ENCODE measurements around the gene WNT1. TPM values are rescaled to one million over a fixed set of nuclear protein-coding genes. Genes with fewer than 3 reads are reported as not detected.

The WNT1 gene
- total and polyA plus RNA-seq, 10 of the 15 experiments (the other 5 are each of a cell fraction or from before 2014, with no cell fraction given) = not detected

DNA sequence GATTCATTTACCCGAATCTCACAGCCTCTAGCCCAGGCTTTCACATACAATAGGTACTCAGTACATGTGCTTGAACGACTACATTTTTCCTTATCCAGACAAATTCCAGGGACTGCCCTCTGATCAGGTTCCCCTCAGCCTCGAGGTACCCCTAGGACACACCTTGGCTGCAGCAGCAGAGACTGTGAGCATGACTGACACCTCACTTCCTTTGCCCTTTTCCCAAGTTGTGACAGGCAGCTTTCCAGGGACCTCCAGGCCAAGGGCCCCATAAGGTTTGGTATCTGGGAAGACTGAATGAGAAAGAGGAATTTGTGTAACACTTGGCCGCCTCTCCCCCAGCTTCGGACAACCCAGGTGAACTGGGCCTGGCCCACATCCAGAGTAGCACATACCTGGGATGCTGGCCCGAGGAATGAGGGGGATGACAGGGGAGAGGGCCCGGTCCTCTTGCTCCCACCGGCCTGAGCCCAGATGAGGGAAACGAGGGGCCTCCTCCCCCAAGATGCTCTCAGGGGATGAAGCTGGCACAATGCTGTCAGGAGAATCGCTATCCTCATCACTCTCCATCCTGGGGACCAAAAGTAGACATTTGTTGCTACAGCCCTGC is 50.6 kb downstream of the WNT1 start:
- no peak for TF ChIP-seq SREBF1 (IDR thresholded peaks at IDR 0.05; ENCODE audit: low read length)
- no peak for TF ChIP-seq ZNF622 (IDR thresholded peaks at IDR 0.05)
- TF ChIP-seq NFXL1 (IDR thresholded peaks at IDR 0.05; ENCODE audit: borderline replicate concordance) = no peak
- TF ChIP-seq RFX5 (IDR thresholded peaks at IDR 0.05; ENCODE audit: low read depth, low read length) = no peak
- no peak for TF ChIP-seq TCF3 (IDR thresholded peaks at IDR 0.05; ENCODE audit: borderline replicate concordance, insufficient read depth, low read depth, low read length)
- no peak for TF ChIP-seq CREM (IDR thresholded peaks at IDR 0.05; ENCODE audit: low read depth)
- WGBS (ENCODE audit: insufficient coverage, insufficient replicate concordance, low lambda C conversion rate, missing lambda C conversion rate) = 82% methylated on average over 10 of the region's 10 CpGs
- Histone ChIP-seq H4K20me1 (ENCODE audit: control insufficient read depth, insufficient read depth) (no peaks in the 10 kb centered on the region), H3K79me2 (ENCODE audit: control insufficient read depth, insufficient read depth, low read length) (no peaks in the 10 kb centered on the region), H3K4me2 (ENCODE audit: control insufficient read depth, insufficient read depth) (no peak overlapping the region), H2AFZ (ENCODE audit: control insufficient read depth, low read depth, low read length) (no peak overlapping the region), H3K27ac (ENCODE audit: control insufficient read depth, insufficient read depth) (no peak overlapping the region), H3K4me1 (ENCODE audit: control insufficient read depth, insufficient read depth, low read length) (no peaks in the 10 kb centered on the region), H3K27me3 (replicated peaks in 1 of 2; ENCODE audit: control insufficient read depth in 2 of 2, insufficient read depth in 2 of 2, low read length in 1 of 2) (no peaks in the 10 kb centered on the region), H3K36me3 (ENCODE audit: control insufficient read depth in 2 of 2, insufficient read depth in 2 of 2, low read length in 1 of 2) (peaks cover 23 to 34% of the 10 kb centered on the region in 2 experiments), H3K9me3 (replicated peaks; ENCODE audit: control insufficient read depth, insufficient read depth, low read length) (no peaks in the 10 kb centered on the region), H3K9ac (ENCODE audit: control insufficient read depth, insufficient read depth, low read length) (no peak overlapping the region), H3K4me3 (no peak overlapping the region)
- FAIRE-seq (no peak), ATAC-seq (no peak), DNase-seq (ENCODE audit: low read depth, low spot score) (no peak)
- ChIA-PET SMC1A (ENCODE audit: uncharacterized antibody, unreplicated experiment) (no interaction called here), CTCF (interaction anchor here (0.6 to 1.8 kb wide), 6 partner anchors 9 to 102 kb away, joined by 3 to 13 read pairs (median 5); partner anchors contain the start of gene TUBA1B), POLR2A (interaction anchor here (1.2 kb wide), 1 partner anchor 11 kb away, joined by 4 read pairs; no protein-coding TSS in a partner anchor), RAD21 (ENCODE audit: unreplicated experiment) (interaction anchor here (1.5 kb wide), 1 partner anchor 10 kb away, joined by 3 read pairs; no protein-coding TSS in a partner anchor)
- intact Hi-C loops (cut with micrococcal nuclease; ENCODE audit: unreplicated experiment) (no loop called here), in situ Hi-C loops (cut with MboI) (no loop called here)
- no TSS peak for BruUV-seq (replicated peaks)

DNA sequence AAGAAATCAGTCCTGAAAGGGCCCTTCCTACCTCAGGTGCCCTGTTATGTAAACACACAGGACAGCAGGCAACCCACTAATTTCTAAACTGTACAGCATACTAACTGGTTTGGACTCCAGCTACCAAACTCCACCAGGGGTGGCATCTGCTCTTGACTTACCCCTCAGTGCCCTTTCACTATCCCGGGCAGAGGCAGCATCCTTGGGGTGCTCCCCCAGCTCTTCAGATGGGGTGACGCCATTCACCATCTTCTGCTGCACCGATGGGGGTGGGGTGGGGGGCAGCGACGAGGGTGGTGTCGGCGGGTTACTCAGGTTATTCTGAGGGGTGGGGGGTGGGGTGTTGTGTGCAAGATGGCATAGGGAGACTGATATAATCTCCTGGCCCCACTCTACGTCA is 52.0 kb downstream of the WNT1 start:
- intact Hi-C loops (cut with micrococcal nuclease; ENCODE audit: unreplicated experiment) = no loop called here
- Histone ChIP-seq H3K4me1 (ENCODE audit: control insufficient read depth, insufficient read depth, low read length) (no peaks in the 10 kb centered on the region), H3K4me2 (ENCODE audit: control insufficient read depth, insufficient read depth) (no peak overlapping the region), H3K9ac (ENCODE audit: control insufficient read depth, insufficient read depth, low read length) (no peak overlapping the region), H3K27ac (ENCODE audit: control insufficient read depth, insufficient read depth) (no peak overlapping the region), H3K79me2 (ENCODE audit: control insufficient read depth, insufficient read depth, low read length) (no peaks in the 10 kb centered on the region), H3K4me3 (no peak overlapping the region), H2AFZ (ENCODE audit: control insufficient read depth, low read depth, low read length) (no peak overlapping the region), H3K27me3 (replicated peaks in 1 of 2; ENCODE audit: control insufficient read depth in 2 of 2, insufficient read depth in 2 of 2, low read length in 1 of 2) (no peaks in the 10 kb centered on the region), H3K36me3 (ENCODE audit: control insufficient read depth in 2 of 2, insufficient read depth in 2 of 2, low read length in 1 of 2) (peaks cover 26 to 41% of the 10 kb centered on the region in 2 experiments), H4K20me1 (ENCODE audit: control insufficient read depth, insufficient read depth) (no peaks in the 10 kb centered on the region), H3K9me3 (replicated peaks; ENCODE audit: control insufficient read depth, insufficient read depth, low read length) (no peaks in the 10 kb centered on the region)
- ChIA-PET RAD21 (ENCODE audit: unreplicated experiment) (interaction anchor here (1.5 kb wide), 1 partner anchor 11 kb away, joined by 3 read pairs; no protein-coding TSS in a partner anchor), CTCF (interaction anchor here (0.6 to 1.8 kb wide), 5 partner anchors 10 to 86 kb away, joined by 3 to 13 read pairs (median 5); no protein-coding TSS in a partner anchor), SMC1A (ENCODE audit: uncharacterized antibody, unreplicated experiment) (no interaction called here), POLR2A (interaction anchor here (0.5 to 1.2 kb wide), 3 partner anchors 9 to 877 kb away, joined by 3 to 4 read pairs (median 4); no protein-coding TSS in a partner anchor)
- no peak for DNase-seq (ENCODE audit: low read depth, low spot score)
- ATAC-seq = no peak
- in situ Hi-C loops (cut with MboI) = no loop called here
- BruUV-seq (replicated peaks) = no TSS peak
- no peak for FAIRE-seq
- WGBS (ENCODE audit: insufficient coverage, insufficient replicate concordance, low lambda C conversion rate, missing lambda C conversion rate) = 98% methylated on average over 7 of the region's 8 CpGs
- TF ChIP-seq HCFC1 (IDR thresholded peaks at IDR 0.05; ENCODE audit: low read length) = no peak
- no peak for TF ChIP-seq CBX3 (IDR thresholded peaks at IDR 0.05; ENCODE audit: borderline replicate concordance, low read depth)
- TF ChIP-seq GABPA (IDR thresholded peaks at IDR 0.05; ENCODE audit: low read depth) = no peak
- TF ChIP-seq MYC (IDR thresholded peaks at IDR 0.05; ENCODE audit: insufficient read depth, insufficient read length, insufficient replicate concordance, low read length, severe bottlenecking) = no peak
- TF ChIP-seq, protein P1, sequence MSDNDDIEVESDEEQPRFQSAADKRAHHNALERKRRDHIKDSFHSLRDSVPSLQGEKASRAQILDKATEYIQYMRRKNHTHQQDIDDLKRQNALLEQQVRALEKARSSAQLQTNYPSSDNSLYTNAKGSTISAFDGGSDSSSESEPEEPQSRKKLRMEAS (IDR thresholded peaks at IDR 0.05; ENCODE audit: low read depth, low read length) = no peak
- TF ChIP-seq MXI1 (IDR thresholded peaks at IDR 0.05; ENCODE audit: low read depth, low read length) = no peak

Measured in GM12878 (cell line).